ENCODE measurements around the gene AGBL1. TPM values are rescaled to one million over a fixed set of nuclear protein-coding genes. Genes with fewer than 3 reads are reported as not detected.

The AGBL1 gene
- total RNA-seq, 1 experiment from 2014 or later, result not detected

- H3K9me3 ChIP-seq (ENCODE audit: insufficient read depth, low read depth), result no peaks in the 10 kb centered on the region
- H3K4me2 ChIP-seq, result no peak overlapping the region
- H3K4me3 ChIP-seq, result no peak overlapping the region
- no peaks in the 10 kb centered on the region for H3K4me1 ChIP-seq (replicated peaks; ENCODE audit: insufficient read depth)
- intact Hi-C loops (cut with micrococcal nuclease; ENCODE audit: unreplicated experiment), result no loop called here
- H3K27ac ChIP-seq, result no peak overlapping the region
- H3K27me3 ChIP-seq (ENCODE audit: insufficient read depth, low read depth), result peaks cover 19% of the 10 kb centered on the region; the same call in 1 of the 2 replicates
- no peaks in the 10 kb centered on the region for H3F3A ChIP-seq (ENCODE audit: insufficient read depth, low read depth)
- no peak for DNase-seq
- POLR2A ChIA-PET (ENCODE audit: unreplicated experiment), result no interaction called here
- BruUV-seq (replicated peaks), result no TSS peak
- no peaks in the 10 kb centered on the region for H3K79me2 ChIP-seq (ENCODE audit: low read depth)
- no peak for TF ChIP-seq EZH2 (IDR thresholded peaks at IDR 0.05; ENCODE audit: low read depth)
- TF ChIP-seq CTCF (conservative IDR thresholded peaks at IDR 0.05), result no peak
- no peaks in the 10 kb centered on the region for H4K20me1 ChIP-seq (ENCODE audit: insufficient read depth)
- no peaks in the 10 kb centered on the region for H3K36me3 ChIP-seq (ENCODE audit: low read depth)
- CTCF ChIA-PET, result no interaction called here
- H3K9me2 ChIP-seq (ENCODE audit: insufficient read depth), result no peaks in the 10 kb centered on the region
- no peak overlapping the region for H2AFZ ChIP-seq
These were observed 24.0 kb upstream of the AGBL1 start for GRCh38 chr15:86055688-86056087.

- Histone ChIP-seq H3K4me1 (replicated peaks; ENCODE audit: insufficient read depth) (no peaks in the 10 kb centered on the region), H3K4me2 (no peak overlapping the region), H3K27ac (no peak overlapping the region), H3K36me3 (ENCODE audit: low read depth) (no peaks in the 10 kb centered on the region), H4K20me1 (ENCODE audit: insufficient read depth) (no peaks in the 10 kb centered on the region), H3K9me2 (ENCODE audit: insufficient read depth) (no peaks in the 10 kb centered on the region), H3K27me3 (ENCODE audit: insufficient read depth, low read depth) (peaks cover 49% of the 10 kb centered on the region), H3K9me3 (ENCODE audit: insufficient read depth, low read depth) (no peaks in the 10 kb centered on the region), H2AFZ (no peak overlapping the region), H3K79me2 (ENCODE audit: low read depth) (no peaks in the 10 kb centered on the region), H3K4me3 (no peak overlapping the region), H3F3A (ENCODE audit: insufficient read depth, low read depth) (no peaks in the 10 kb centered on the region)
- no peak for TF ChIP-seq CTCF (conservative IDR thresholded peaks at IDR 0.05)
- TF ChIP-seq EZH2 (IDR thresholded peaks at IDR 0.05; ENCODE audit: low read depth), result no peak
- POLR2A ChIA-PET (ENCODE audit: unreplicated experiment), result no interaction called here
- no TSS peak for BruUV-seq (replicated peaks)
- CTCF ChIA-PET, result no interaction called here
- no peak for DNase-seq
- intact Hi-C loops (cut with micrococcal nuclease; ENCODE audit: unreplicated experiment), result no loop called here
These were observed 19.8 kb upstream of the AGBL1 start for GRCh38 chr15:86059851-86060250.

GRCh38 chr15:86060674-86061073 lies 19.0 kb upstream of the AGBL1 start:
- Histone ChIP-seq H3K4me2 (no peak overlapping the region), H4K20me1 (ENCODE audit: insufficient read depth) (no peaks in the 10 kb centered on the region), H3K79me2 (ENCODE audit: low read depth) (no peaks in the 10 kb centered on the region), H3F3A (ENCODE audit: insufficient read depth, low read depth) (no peaks in the 10 kb centered on the region), H3K9me2 (ENCODE audit: insufficient read depth) (no peaks in the 10 kb centered on the region), H3K27me3 (ENCODE audit: insufficient read depth, low read depth) (peaks cover 56% of the 10 kb centered on the region), H2AFZ (no peak overlapping the region), H3K9me3 (ENCODE audit: insufficient read depth, low read depth) (no peaks in the 10 kb centered on the region), H3K4me3 (no peak overlapping the region), H3K36me3 (ENCODE audit: low read depth) (no peaks in the 10 kb centered on the region), H3K4me1 (replicated peaks; ENCODE audit: insufficient read depth) (no peaks in the 10 kb centered on the region), H3K27ac (no peak overlapping the region)
- intact Hi-C loops (cut with micrococcal nuclease; ENCODE audit: unreplicated experiment), result no loop called here
- DNase-seq, result no peak
- BruUV-seq (replicated peaks), result no TSS peak
- TF ChIP-seq CTCF (conservative IDR thresholded peaks at IDR 0.05) (no peak), EZH2 (IDR thresholded peaks at IDR 0.05; ENCODE audit: low read depth) (no peak)
- ChIA-PET POLR2A (ENCODE audit: unreplicated experiment) (no interaction called here), CTCF (no interaction called here)

Data from PC-9 (cell line).